ENCODE results near the gene HIP1R. TPM values are rescaled to one million over a fixed set of nuclear protein-coding genes. Genes with fewer than 3 reads are reported as not detected.

HIP1R gene
- total and polyA plus RNA-seq, 2 of the 8 experiments (the other 6 are each of a cell fraction or from before 2014, with no cell fraction given): 11.2 to 14.5 TPM

GRCh38 chr12:122846622-122847515 lies 11.6 kb downstream of the HIP1R start:
- Histone ChIP-seq H3K9me3 (ENCODE audit: insufficient read depth in 2 of 2, low read depth in 1 of 2, low read length in 1 of 2) (no peaks in the 10 kb centered on the region), H3K14ac (ENCODE audit: insufficient read length) (no peak overlapping the region), H3K27ac (ENCODE audit: low read depth, low read length) (no peak overlapping the region), H3K9ac (replicated peaks in 1 of 4; ENCODE audit: extremely low read depth in 1 of 4, low read depth in 3 of 4, low read length in 3 of 4) (no peak overlapping the region), H4K8ac (ENCODE audit: extremely low read depth, insufficient read depth, low read length) (peak overlapping the region; percentile 71; the same call in 1 of the 2 replicates), H2AK5ac (ENCODE audit: low read depth, low read length) (no peak overlapping the region), H3K23me2 (ENCODE audit: low read depth, low read length) (no peaks in the 10 kb centered on the region), H3K36me3 (ENCODE audit: control insufficient read depth in 2 of 4, insufficient read depth in 4 of 4, low read length in 3 of 4) (no peaks in the 10 kb centered on the region), H2BK20ac (ENCODE audit: low read length) (no peak overlapping the region), H2BK15ac (ENCODE audit: low read length) (no peak overlapping the region), H3K4ac (replicated peaks; ENCODE audit: insufficient read length, low read depth, low read length) (no peak overlapping the region), H3K23ac (ENCODE audit: insufficient read length) (no peak overlapping the region), H3K4me2 (ENCODE audit: insufficient read depth in 1 of 2, low read depth in 2 of 2, low read length in 2 of 2) (no peak overlapping the region), H3K4me3 (ENCODE audit: extremely low read depth in 1 of 4, insufficient read depth in 2 of 4, low read depth in 3 of 4, low read length in 4 of 4) (no peak overlapping the region), H4K5ac (ENCODE audit: insufficient read length, low read depth, low read length) (no peak overlapping the region), H3K18ac (ENCODE audit: extremely low read depth, low read length) (no peak overlapping the region), H4K20me1 (replicated peaks in 1 of 2; ENCODE audit: control insufficient read depth in 1 of 2, insufficient read depth in 2 of 2, low read length in 2 of 2) (peaks cover 8 to 9% of the 10 kb centered on the region in 2 experiments), H4K91ac (replicated peaks; ENCODE audit: insufficient read length, low read length) (no peak overlapping the region), H3K79me2 (ENCODE audit: control insufficient read depth in 1 of 2, insufficient read depth in 2 of 2, low read length in 2 of 2) (no peaks in the 10 kb centered on the region), H2BK5ac (ENCODE audit: low read depth, low read length) (no peak overlapping the region), H3K27me3 (replicated peaks in 1 of 4; ENCODE audit: control insufficient read depth in 3 of 4, extremely low read depth in 1 of 4, insufficient read depth in 3 of 4, low read length in 3 of 4) (no peaks in the 10 kb centered on the region), H2BK12ac (ENCODE audit: low read depth, low read length) (no peak overlapping the region), H2AFZ (ENCODE audit: low read length) (no peak overlapping the region), H3K79me1 (ENCODE audit: low read depth, low read length) (peaks cover 6% of the 10 kb centered on the region), H3K56ac (replicated peaks; ENCODE audit: insufficient read length, low read depth, low read length) (no peak overlapping the region), H2BK120ac (replicated peaks; ENCODE audit: low read depth, low read length) (no peak overlapping the region), H3K4me1 (replicated peaks in 1 of 4; ENCODE audit: control insufficient read depth in 3 of 4, insufficient read depth in 4 of 4, low read length in 3 of 4) (peaks cover 0 to 14% (median 7%) of the 10 kb centered on the region in 4 experiments; a peak in 6 of 7 replicates)
- FAIRE-seq (no peak), DNase-seq (ENCODE audit: low read depth in 1 of 2, low spot score in 2 of 2) (no peak)
- no peak for TF ChIP-seq POU5F1 (IDR thresholded peaks at IDR 0.05; ENCODE audit: low read depth, low read length)
- TF ChIP-seq TBP (IDR thresholded peaks at IDR 0.05; ENCODE audit: low read depth, low read length): no peak
- no peak for TF ChIP-seq BRCA1 (IDR thresholded peaks at IDR 0.05; ENCODE audit: low read depth, low read length)
- TF ChIP-seq SUZ12 (IDR thresholded peaks at IDR 0.05; ENCODE audit: low read length): no peak
- no peak for TF ChIP-seq HDAC6 (IDR thresholded peaks at IDR 0.05; ENCODE audit: low read depth, low read length)
- no peak for TF ChIP-seq CREB1 (IDR thresholded peaks at IDR 0.05)
- no peak for TF ChIP-seq E2F6 (IDR thresholded peaks at IDR 0.05)
- no peak for TF ChIP-seq TCF12 (IDR thresholded peaks at IDR 0.05; ENCODE audit: low read depth, low read length)
- TF ChIP-seq ASH2L (IDR thresholded peaks at IDR 0.05; ENCODE audit: low read length): no peak
- no peak for TF ChIP-seq NRF1 (IDR thresholded peaks at IDR 0.05; ENCODE audit: low read depth, low read length)
- TF ChIP-seq RFX5 (IDR thresholded peaks at IDR 0.05; ENCODE audit: borderline replicate concordance, low read depth, low read length): no peak
- TF ChIP-seq CBX8 (IDR thresholded peaks at IDR 0.05; ENCODE audit: borderline replicate concordance, low read depth, low read length): no peak
- CTCF ChIA-PET (ENCODE audit: partially characterized antibody): interaction anchor here (0.6 to 11.4 kb wide), 8 partner anchors 12 to 280 kb away, joined by 4 to 129 read pairs (median 6); no protein-coding TSS in a partner anchor
- 84% methylated on average over 21 of the region's 27 CpGs; no CpG with 5 or more reads in 1 of the 2 experiments for WGBS, 2 experiments (ENCODE audit: extremely low coverage in 1 of 2, insufficient coverage in 1 of 2, insufficient read length in 1 of 2, insufficient replicate concordance in 2 of 2, low coverage in 1 of 2, low lambda C conversion rate in 2 of 2, missing lambda C conversion rate in 1 of 2)
- POLR2A ChIA-PET (ENCODE audit: partially characterized antibody): interaction anchor here (0.6 to 1.5 kb wide), 5 partner anchors 13 to 860 kb away, joined by 3 to 7 read pairs (median 4); partner anchors contain the start of gene ARL6IP4
